Right ventricle myocardium inferior (tissue), 1 donor: ENCODE results near the gene ACAA1. TPM values are rescaled to one million over a fixed set of nuclear protein-coding genes. Genes with fewer than 3 reads are reported as not detected.

Experiments used
- ATAC-seq: fragments of 200-7000 bp; cut with Tn5 transposase; one replicate; pipeline ENCODE4 v1.9.1; 2020; ENCODE audit warnings: mild to moderate bottlenecking, moderate library complexity
- DNase-seq: peaks from one replicate; pipeline ENCODE4 v3.0.0; 2021; ENCODE audit errors: missing footprints
- intact Hi-C: fragments of 100-400 bp; cut with DNase I; formaldehyde crosslinking; loops from one replicate; pipeline ENCODE4 v1.11.0; 2022
- total RNA-seq: library from RNA; stranded (reverse); fragmentation: NEBNext Ultra II Directional; extraction: Animal tissue kit (Norgen Biotek cat#: 25700); gene quantifications from one replicate; pipeline ENCODE4 v1.2.1, GENCODE V29; 2021
- donor health status: DM: no; HTN: yes; CAD: no; lungs with severe emphysema.

The ACAA1 gene
- total RNA-seq, 1 donor from 2014 or later, result 116 TPM

DNA sequence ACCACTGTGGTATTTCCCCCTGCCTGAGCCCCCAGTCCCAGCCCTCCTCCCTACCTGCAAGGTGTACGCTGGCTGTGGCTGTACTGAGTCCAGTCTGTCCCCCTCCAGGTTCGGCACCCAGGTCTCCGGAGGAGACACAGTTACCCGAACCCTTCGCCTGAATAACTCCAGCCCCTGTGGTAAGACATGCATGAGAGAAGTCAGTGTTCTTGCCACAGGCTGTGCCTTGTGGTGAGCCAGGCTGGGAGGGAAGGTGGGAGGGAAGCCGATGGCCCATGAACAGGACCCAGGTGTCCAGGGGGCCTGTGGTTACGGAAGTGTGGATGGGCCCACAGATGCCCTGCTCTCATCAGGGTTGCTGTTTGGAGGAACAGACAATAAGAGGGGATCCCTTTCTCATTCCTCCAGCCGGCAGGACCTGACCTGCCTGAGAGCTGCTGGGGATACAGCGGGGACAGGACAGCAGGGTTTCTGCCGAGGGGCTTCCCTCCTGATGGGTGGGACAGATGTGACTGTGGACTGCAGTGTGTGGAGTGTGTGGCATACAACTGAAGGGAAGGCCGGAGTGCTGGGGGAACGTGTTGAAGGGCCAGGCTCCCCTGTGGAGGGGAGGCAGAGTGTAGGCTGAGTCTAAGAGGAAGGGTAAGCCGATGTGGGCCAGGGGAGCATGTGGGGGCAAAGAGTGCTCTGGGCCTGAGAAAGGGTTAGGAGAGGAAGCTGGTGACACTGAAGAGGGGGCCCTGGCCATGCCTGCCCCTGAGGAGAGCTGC, 21.9 kb downstream of the ACAA1 start:
- ATAC-seq, result no peak
- intact Hi-C loops, result loop anchor here (5.0 to 10.0 kb wide), 2 partner anchors 230 to 367 kb away; partner anchors contain the start of gene XYLB
- DNase-seq, result no peak

DNA sequence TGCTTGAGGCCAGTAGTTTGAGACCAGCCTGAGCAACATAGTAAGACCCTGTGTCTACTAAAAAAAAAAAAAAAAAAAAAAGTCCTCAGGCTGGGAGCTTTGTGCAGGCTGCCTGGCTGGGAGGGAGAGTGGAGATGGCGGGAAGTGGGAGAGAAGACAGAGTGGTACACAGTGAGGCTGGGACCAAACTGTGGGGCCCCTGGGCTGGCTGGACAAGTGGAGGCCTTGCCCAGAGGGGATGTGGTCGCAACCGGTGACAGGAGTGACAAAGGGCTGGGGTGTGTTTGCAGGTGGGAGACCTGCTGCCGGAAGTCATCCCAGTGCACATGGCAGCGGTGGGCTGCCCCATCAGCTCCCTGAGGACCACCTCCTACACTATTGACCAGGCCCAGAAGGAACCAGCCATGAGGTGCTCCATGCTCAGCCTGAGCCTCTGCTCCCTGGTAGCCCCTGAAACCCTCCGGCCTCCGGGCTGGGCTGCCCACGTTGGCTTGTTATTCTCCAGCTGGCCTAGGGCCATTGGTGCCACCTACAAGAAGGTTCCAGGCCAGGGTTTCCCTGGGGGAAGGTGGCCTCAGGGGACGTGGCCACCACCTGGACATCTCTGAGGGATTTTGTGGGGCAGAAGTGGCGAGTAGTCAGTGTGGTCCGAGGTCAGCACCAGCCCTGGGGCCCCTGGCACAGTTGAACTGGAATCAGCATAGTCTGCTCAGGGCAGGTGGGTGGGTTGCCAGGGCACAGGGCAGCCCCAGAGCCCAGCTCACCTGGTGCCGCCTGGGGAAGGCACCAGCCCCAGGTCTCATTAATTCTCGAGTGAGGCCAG, 22.7 kb downstream of the ACAA1 start:
- no peak for ATAC-seq
- intact Hi-C loops, result loop anchor here (10.0 kb wide), 1 partner anchor 231 kb away; the partner anchor contains the start of gene XYLB
- no peak for DNase-seq

GRCh38 chr3:38112378-38112761, 24.6 kb downstream of the ACAA1 start:
- intact Hi-C loops, result loop anchor here (10.0 kb wide), 1 partner anchor 232 kb away; the partner anchor contains the start of gene XYLB
- ATAC-seq (no peak), DNase-seq (no peak)

- intact Hi-C loops, result loop anchor here (10.0 kb wide), 1 partner anchor 233 kb away; the partner anchor contains the start of gene XYLB
- DNase-seq, result no peak
- ATAC-seq, result no peak
Observed at GRCh38 chr3:38111696-38112377, 25.1 kb downstream of the ACAA1 start.

- intact Hi-C loops, result loop anchor here (10.0 kb wide), 1 partner anchor 234 kb away; the partner anchor contains the start of gene XYLB
Observed at GRCh38 chr3:38111201-38111600, 25.7 kb downstream of the ACAA1 start.

GRCh38 chr3:38110314-38111050, 26.4 kb downstream of the ACAA1 start:
- no peak for ATAC-seq
- intact Hi-C loops, result loop anchor here (10.0 kb wide), 1 partner anchor 234 kb away; the partner anchor contains the start of gene XYLB
- no peak for DNase-seq

More at GRCh38 chr3:38111201-38111600, 25.7 kb downstream of the ACAA1 start:
- no peak for DNase-seq
- ATAC-seq, result no peak

- ATAC-seq, result no peak
- intact Hi-C loops, result loop anchor here (10.0 kb wide), 1 partner anchor 235 kb away; the partner anchor contains the start of gene XYLB
- peak; percentile 45 for DNase-seq
Observed at GRCh38 chr3:38109580-38110313, 27.2 kb downstream of the ACAA1 start.

DNA sequence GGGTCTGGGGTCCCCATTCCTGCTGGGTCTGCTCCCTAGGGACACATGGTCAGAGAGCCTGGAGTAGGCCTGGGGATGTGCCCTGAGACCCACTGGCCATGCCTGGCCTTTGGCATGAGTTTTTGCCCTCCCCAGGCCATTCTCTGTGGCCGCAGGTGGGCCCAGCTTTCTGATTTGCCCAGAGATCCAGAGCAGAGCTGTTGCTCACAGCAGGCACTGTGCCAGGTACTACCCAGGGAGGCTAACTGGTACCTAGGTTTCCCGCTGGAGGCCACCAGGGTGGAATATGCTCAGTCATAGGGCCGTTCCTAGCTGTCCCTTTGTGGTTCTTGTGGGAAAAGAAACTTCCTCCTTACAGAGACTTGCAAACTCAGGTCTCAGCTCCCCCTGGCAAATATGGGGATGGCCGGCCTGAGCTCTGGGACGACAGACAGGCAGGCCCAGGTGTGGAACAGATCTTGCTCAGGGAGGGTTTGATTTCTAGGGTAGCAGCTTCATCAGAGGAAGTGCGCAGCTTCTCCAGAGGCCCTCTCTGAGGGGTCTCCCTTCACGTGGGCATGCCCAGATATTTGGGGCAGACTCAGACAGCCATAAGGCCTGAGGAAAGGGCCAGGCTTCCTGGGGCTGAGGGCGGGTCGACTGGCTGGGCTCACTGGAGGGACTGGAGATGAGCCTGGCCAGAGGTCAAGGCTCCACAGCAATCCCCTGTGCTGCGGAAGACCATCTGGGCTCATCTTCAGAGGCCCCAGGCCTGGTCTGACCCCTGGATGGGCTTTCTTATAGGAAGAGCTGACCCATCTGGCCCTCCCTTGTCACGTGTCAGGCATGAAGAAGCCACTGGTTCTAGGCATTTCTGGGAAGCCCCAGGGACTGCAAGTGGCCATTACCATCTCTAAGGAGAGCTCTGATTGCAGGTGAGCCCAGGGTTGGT, 28.0 kb downstream of the ACAA1 start:
- DNase-seq (peak; percentile 63), ATAC-seq (no peak)
- intact Hi-C loops, result no loop called here

GRCh38 chr3:38107911-38108648, 28.8 kb downstream of the ACAA1 start:
- peak; percentile 68 for DNase-seq
- intact Hi-C loops, result no loop called here
- no peak for ATAC-seq

- intact Hi-C loops, result no loop called here
- ATAC-seq (no peak), DNase-seq (no peak)
Observed at GRCh38 chr3:38105525-38105924, 31.4 kb downstream of the ACAA1 start.

- ATAC-seq (no peak), DNase-seq (no peak)
- intact Hi-C loops, result no loop called here
Observed at GRCh38 chr3:38102444-38102814, 34.5 kb downstream of the ACAA1 start.

DNA sequence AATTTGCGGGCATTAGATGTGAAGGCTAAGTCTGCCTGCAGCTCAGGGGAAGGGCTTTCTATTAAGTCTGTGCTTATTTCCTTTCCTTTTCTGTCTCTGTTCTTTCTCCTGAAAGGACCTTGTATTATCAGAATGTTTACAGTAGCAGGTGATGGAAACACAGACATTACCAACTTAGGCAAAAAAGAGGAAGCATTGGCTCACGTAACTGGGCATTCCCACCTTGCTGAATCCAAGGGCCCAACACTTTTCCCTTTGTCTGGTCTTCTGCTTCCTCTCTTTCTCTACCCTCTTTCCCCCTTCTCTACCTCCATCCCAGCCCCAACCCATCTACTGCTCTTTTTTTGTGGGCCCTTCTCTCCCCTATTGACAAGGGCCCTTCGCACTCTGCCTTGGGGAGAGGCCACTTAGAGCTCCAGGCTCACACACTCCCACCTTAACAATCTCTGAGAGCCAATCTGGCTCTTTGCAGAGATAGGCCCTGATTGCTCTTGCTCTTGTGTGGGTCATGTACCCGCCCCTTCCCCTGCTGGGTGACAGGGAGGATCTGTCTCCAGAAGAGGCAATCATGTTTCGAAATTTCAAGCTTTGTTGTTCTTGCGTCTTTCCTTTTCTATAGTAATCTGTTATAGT, 35.0 kb downstream of the ACAA1 start:
- DNase-seq (no peak), ATAC-seq (no peak)
- intact Hi-C loops, result no loop called here

DNA sequence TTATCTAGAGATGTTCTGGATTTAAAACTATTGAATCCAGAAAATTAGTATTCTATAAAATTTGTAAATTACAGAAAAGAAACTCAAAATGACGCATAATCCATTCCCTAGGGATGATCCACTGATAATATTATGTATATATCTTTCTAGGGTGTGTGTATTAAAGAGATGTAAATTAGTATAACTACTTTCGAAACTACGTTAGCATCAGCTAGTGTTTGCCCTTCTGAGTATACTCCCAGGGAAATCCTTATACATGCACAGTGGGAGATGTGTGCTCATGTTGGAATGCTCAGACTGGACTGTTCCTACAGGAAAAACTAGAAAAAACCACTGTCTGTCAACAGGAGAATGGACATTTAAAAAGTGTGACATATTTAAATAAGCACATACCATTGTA, 36.4 kb downstream of the ACAA1 start:
- ATAC-seq, result no peak
- intact Hi-C loops, result no loop called here
- DNase-seq, result no peak

- DNase-seq (no peak), ATAC-seq (no peak)
- intact Hi-C loops, result no loop called here
Observed at GRCh38 chr3:38099518-38099917, 37.4 kb downstream of the ACAA1 start.

- ATAC-seq, result no peak
- intact Hi-C loops, result no loop called here
Observed at GRCh38 chr3:38098376-38098723, 38.6 kb downstream of the ACAA1 start.

More at GRCh38 chr3:38098376-38098723, 38.6 kb downstream of the ACAA1 start:
- DNase-seq, result no peak
